Skeletal muscle satellite cell (primary cell): Measurements from ENCODE around the gene BNIPL.

Experiments used
- small RNA-seq: library from RNA; depleted of rRNA; stranded (forward); fragments of <200 nt; gene quantifications from one replicate; pipeline ENCODE3, GENCODE V24; 2012

The BNIPL gene

Small RNAs within 50 kb of the gene (small RNA-seq; reads per million reads assigned to genes)
- gene RNU6-884P = 0.56 reads per million
